WTC11 (cell line): Measurements from ENCODE around the gene GPX5. TPM values are rescaled to one million over a fixed set of nuclear protein-coding genes. Genes with fewer than 3 reads are reported as not detected.
A peak's percentile ranks its signal among the peaks of the same experiment; 100 is the strongest.

ENCODE experiments used
- ATAC-seq: fragments of 200-7000 bp; cut with Tn5 transposase; 2 replicates; pipeline ENCODE4 v1.10.0; 2021; ENCODE audit warnings: mild to moderate bottlenecking, moderate library complexity
- CTCF ChIA-PET: fragments of 300-600 bp; sonication (Branson Sonifier 250); formaldehyde crosslinking; loops from one replicate; lab custom pipeline; 2021; ENCODE audit warnings: antibody characterized with exemption; lab: Charles Lee
- POLR2A ChIA-PET: fragments of 350-600 bp; sonication (Branson Sonifier 250); formaldehyde crosslinking; loops from one replicate; lab custom pipeline; 2021; ENCODE audit warnings: antibody characterized with exemption; lab: Charles Lee
- DNase-seq: peaks from one replicate; pipeline ENCODE4 v3.0.0; 2021; ENCODE audit warnings: low spot score
- H3K27ac Mint-ChIP-seq: 2 replicates; pipeline ENCODE4 v1.8.0; 2021; ENCODE audit warnings: mixed read lengths
- H3K27me3 Mint-ChIP-seq: 2 replicates; pipeline ENCODE4 v1.8.0; 2021; ENCODE audit warnings: low read depth, mild to moderate bottlenecking, moderate library complexity, mixed read lengths
- H3K36me3 Mint-ChIP-seq: 2 replicates; pipeline ENCODE4 v1.8.0; 2021; ENCODE audit warnings: mixed read lengths
- H3K4me1 Mint-ChIP-seq: 2 replicates; pipeline ENCODE4 v1.8.0; 2022; ENCODE audit warnings: mixed read lengths
- H3K4me3 Mint-ChIP-seq: 2 replicates; pipeline ENCODE4 v1.8.0; 2021; ENCODE audit warnings: mild to moderate bottlenecking, moderate library complexity, mixed read lengths
- H3K9me3 Mint-ChIP-seq: 2 replicates; pipeline ENCODE4 v1.8.0; 2021; ENCODE audit warnings: mixed read lengths
- AFF4 ChIP-seq: sonication (generic); formaldehyde crosslinking; IDR thresholded peaks from 2 replicates; pipeline ENCODE4 v1.8.1; 2023; ENCODE audit warnings: mild to moderate bottlenecking, missing genetic modification reagents, borderline replicate concordance
- FOXJ3 ChIP-seq: sonication (generic); formaldehyde crosslinking; IDR thresholded peaks from 2 replicates; pipeline ENCODE4 v1.9.0; 2021; ENCODE audit warnings: missing genetic modification reagents, mild to moderate bottlenecking, borderline replicate concordance
- IRF1 ChIP-seq: sonication (generic); formaldehyde crosslinking; IDR thresholded peaks from 2 replicates; pipeline ENCODE4 v1.8.0; 2023; ENCODE audit warnings: missing genetic modification reagents
- MAX ChIP-seq: sonication (generic); formaldehyde crosslinking; IDR thresholded peaks from 2 replicates; pipeline ENCODE4 v1.8.0; 2022; ENCODE audit warnings: mild to moderate bottlenecking, missing genetic modification reagents
- MXD4 ChIP-seq: fragments of 250-450 bp; sonication (Bioruptor Pico); IDR thresholded peaks from 2 replicates; pipeline ENCODE4 v1.8.0; 2021; ENCODE audit warnings: mild to moderate bottlenecking, moderate library complexity, borderline replicate concordance
- NFE2L1 ChIP-seq: sonication (generic); formaldehyde crosslinking; IDR thresholded peaks from 2 replicates; pipeline ENCODE4 v1.8.1; 2023; ENCODE audit warnings: missing genetic modification reagents
- NR1H2 ChIP-seq: sonication (generic); formaldehyde crosslinking; IDR thresholded peaks from 2 replicates; pipeline ENCODE4 v1.9.0; 2021; ENCODE audit warnings: mild to moderate bottlenecking, moderate library complexity, missing genetic modification reagents
- NR3C1 ChIP-seq: sonication (generic); formaldehyde crosslinking; conservative IDR thresholded peaks from 2 replicates; pipeline ENCODE4 v1.8.1; 2023; ENCODE audit warnings: low read depth, mild to moderate bottlenecking, missing genetic modification reagents
- RELA ChIP-seq: sonication (generic); formaldehyde crosslinking; IDR thresholded peaks from 2 replicates; pipeline ENCODE4 v1.8.1; 2022; ENCODE audit warnings: missing genetic modification reagents, mild to moderate bottlenecking, borderline replicate concordance
- TEAD4 ChIP-seq: sonication (generic); formaldehyde crosslinking; IDR thresholded peaks from 2 replicates; pipeline ENCODE4 v1.8.0; 2022; ENCODE audit warnings: mild to moderate bottlenecking, missing genetic modification reagents
- ZBTB43 ChIP-seq: sonication (generic); formaldehyde crosslinking; IDR thresholded peaks from 2 replicates; pipeline ENCODE4 v1.8.1; 2023; ENCODE audit warnings: mild to moderate bottlenecking, missing genetic modification reagents
- ZNF263 ChIP-seq: sonication (generic); formaldehyde crosslinking; IDR thresholded peaks from 2 replicates; pipeline ENCODE4 v1.8.1; 2022; ENCODE audit warnings: low read depth, mild to moderate bottlenecking, moderate library complexity, missing genetic modification reagents
- ZNF532 ChIP-seq: fragments of 250-450 bp; sonication (Bioruptor Pico); IDR thresholded peaks from 2 replicates; pipeline ENCODE4 v1.9.0; 2021; ENCODE audit warnings: mild to moderate bottlenecking, borderline replicate concordance
- total RNA-seq: library from RNA; stranded (reverse); gene quantifications from 3 replicates; pipeline ENCODE4 v1.2.3, GENCODE V29; 2021
- TF ChIP-seq, protein P1 (sequence below): fragments of 250-450 bp; sonication (Bioruptor Pico); IDR thresholded peaks from 2 replicates; pipeline ENCODE4 v1.8.0; 2021; ENCODE audit warnings: mild to moderate bottlenecking
- TF ChIP-seq, protein P2 (sequence below): sonication (generic); formaldehyde crosslinking; IDR thresholded peaks from 2 replicates; pipeline ENCODE4 v1.8.1; 2022; ENCODE audit warnings: low read depth, mild to moderate bottlenecking, moderate library complexity, missing genetic modification reagents, borderline replicate concordance
- TF ChIP-seq, protein P3 (sequence below): sonication (generic); formaldehyde crosslinking; IDR thresholded peaks from 2 replicates; pipeline ENCODE4 v1.8.0; 2023; ENCODE audit warnings: mild to moderate bottlenecking, missing genetic modification reagents

GPX5 gene
- total RNA-seq, 1 experiment from 2014 or later, result not detected

DNA sequence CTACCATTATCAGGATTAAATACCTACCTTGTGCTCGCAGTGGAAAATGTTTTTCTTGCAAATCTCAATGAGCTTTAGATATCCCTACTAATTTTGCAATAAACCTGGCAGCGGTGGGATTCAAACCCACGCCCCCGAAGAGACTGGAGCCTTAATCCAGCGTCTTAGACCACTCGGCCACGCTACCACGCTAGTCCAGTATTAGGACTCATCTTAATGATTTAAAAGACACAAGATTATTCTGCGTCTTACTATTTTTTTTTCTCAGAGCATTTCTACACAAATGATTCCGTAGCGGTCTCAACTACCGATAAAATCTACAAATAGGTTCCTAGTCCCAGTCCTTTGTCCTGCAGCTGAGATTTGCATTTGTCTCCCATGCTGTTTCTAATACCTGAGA, 47.2 kb upstream of the GPX5 start:
- peak overlapping the region; percentile 69 for H3K4me3 Mint-ChIP-seq
- TF ChIP-seq ZNF263 (CRISPR knock-in tag), result no peak
- TF ChIP-seq, all 79 proteins: peak for 0
- Mint-ChIP-seq H3K9me3 (peaks cover 14% of the 10 kb centered on the region), H3K36me3 (no peaks in the 10 kb centered on the region), H3K27me3 (peaks cover 52% of the 10 kb centered on the region), H3K27ac (no peak overlapping the region), H3K4me1 (peaks cover 7% of the 10 kb centered on the region)
- DNase-seq (no peak), ATAC-seq (no peak)
- CTCF ChIA-PET, result interaction anchor here (1.0 kb wide), 1 partner anchor 79 kb away, joined by 4 read pairs; the partner anchor contains the start of gene ZSCAN12
- POLR2A ChIA-PET, result no interaction called here

- no peak for ATAC-seq
- Mint-ChIP-seq H3K4me3 (no peak overlapping the region), H3K9me3 (peaks cover 14% of the 10 kb centered on the region), H3K27me3 (peaks cover 52% of the 10 kb centered on the region), H3K4me1 (peaks cover 7% of the 10 kb centered on the region), H3K36me3 (no peaks in the 10 kb centered on the region), H3K27ac (no peak overlapping the region)
- DNase-seq, result no peak
- CTCF ChIA-PET, result interaction anchor here (1.7 kb wide), 1 partner anchor 62 kb away, joined by 4 read pairs; no protein-coding TSS in a partner anchor
- POLR2A ChIA-PET, result no interaction called here
- TF ChIP-seq, protein P1, sequence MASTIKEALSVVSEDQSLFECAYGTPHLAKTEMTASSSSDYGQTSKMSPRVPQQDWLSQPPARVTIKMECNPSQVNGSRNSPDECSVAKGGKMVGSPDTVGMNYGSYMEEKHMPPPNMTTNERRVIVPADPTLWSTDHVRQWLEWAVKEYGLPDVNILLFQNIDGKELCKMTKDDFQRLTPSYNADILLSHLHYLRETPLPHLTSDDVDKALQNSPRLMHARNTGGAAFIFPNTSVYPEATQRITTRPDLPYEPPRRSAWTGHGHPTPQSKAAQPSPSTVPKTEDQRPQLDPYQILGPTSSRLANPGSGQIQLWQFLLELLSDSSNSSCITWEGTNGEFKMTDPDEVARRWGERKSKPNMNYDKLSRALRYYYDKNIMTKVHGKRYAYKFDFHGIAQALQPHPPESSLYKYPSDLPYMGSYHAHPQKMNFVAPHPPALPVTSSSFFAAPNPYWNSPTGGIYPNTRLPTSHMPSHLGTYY, result no peak
- TF ChIP-seq AFF4 (CRISPR knock-in tag), result no peak
- no peak for TF ChIP-seq RELA
- TF ChIP-seq FOXJ3, result no peak
- TF ChIP-seq, protein P2, sequence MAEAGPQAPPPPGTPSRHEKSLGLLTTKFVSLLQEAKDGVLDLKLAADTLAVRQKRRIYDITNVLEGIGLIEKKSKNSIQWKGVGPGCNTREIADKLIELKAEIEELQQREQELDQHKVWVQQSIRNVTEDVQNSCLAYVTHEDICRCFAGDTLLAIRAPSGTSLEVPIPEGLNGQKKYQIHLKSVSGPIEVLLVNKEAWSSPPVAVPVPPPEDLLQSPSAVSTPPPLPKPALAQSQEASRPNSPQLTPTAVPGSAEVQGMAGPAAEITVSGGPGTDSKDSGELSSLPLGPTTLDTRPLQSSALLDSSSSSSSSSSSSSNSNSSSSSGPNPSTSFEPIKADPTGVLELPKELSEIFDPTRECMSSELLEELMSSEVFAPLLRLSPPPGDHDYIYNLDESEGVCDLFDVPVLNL (CRISPR knock-in tag), result no peak
- TF ChIP-seq, protein P3, sequence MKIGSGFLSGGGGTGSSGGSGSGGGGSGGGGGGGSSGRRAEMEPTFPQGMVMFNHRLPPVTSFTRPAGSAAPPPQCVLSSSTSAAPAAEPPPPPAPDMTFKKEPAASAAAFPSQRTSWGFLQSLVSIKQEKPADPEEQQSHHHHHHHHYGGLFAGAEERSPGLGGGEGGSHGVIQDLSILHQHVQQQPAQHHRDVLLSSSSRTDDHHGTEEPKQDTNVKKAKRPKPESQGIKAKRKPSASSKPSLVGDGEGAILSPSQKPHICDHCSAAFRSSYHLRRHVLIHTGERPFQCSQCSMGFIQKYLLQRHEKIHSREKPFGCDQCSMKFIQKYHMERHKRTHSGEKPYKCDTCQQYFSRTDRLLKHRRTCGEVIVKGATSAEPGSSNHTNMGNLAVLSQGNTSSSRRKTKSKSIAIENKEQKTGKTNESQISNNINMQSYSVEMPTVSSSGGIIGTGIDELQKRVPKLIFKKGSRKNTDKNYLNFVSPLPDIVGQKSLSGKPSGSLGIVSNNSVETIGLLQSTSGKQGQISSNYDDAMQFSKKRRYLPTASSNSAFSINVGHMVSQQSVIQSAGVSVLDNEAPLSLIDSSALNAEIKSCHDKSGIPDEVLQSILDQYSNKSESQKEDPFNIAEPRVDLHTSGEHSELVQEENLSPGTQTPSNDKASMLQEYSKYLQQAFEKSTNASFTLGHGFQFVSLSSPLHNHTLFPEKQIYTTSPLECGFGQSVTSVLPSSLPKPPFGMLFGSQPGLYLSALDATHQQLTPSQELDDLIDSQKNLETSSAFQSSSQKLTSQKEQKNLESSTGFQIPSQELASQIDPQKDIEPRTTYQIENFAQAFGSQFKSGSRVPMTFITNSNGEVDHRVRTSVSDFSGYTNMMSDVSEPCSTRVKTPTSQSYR, result no peak
- no peak for TF ChIP-seq NR1H2 (CRISPR knock-in tag)
- TF ChIP-seq MAX, result no peak
- TF ChIP-seq NFE2L1, result no peak
- TF ChIP-seq TEAD4 (CRISPR knock-in tag), result no peak
- TF ChIP-seq IRF1 (CRISPR knock-in tag), result no peak
- no peak for TF ChIP-seq NR3C1 (CRISPR knock-in tag)
- no peak for TF ChIP-seq MXD4 (CRISPR knock-in tag)
- no peak for TF ChIP-seq ZNF532 (CRISPR knock-in tag)
- no peak for TF ChIP-seq ZBTB43 (CRISPR knock-in tag)
These were observed 45.3 kb upstream of the GPX5 start for GRCh38 chr6:28480253-28480932.
